Adipocyte (in vitro differentiated cells): ENCODE measurements around the gene LCN15.
"Not testable (repeated sequence)": the region's sequence is repeated elsewhere in the genome, so short reads cannot be mapped to it uniquely, and the experiment has no call there.

Experiments used
- DNase-seq: peaks from one replicate; pipeline ENCODE4 v3.0.0-alpha.2; 2015; ENCODE audit warnings: low read depth
- H3K27me3 ChIP-seq: replicated peaks from 2 replicates; pipeline ENCODE4 v1.7.0; 2013; ENCODE audit warnings: mild to moderate bottlenecking, low read length, moderate library complexity; ENCODE audit not compliant: control insufficient read depth, insufficient read depth
- H3K36me3 ChIP-seq: 2 replicates; pipeline ENCODE4 v1.7.0; 2013; ENCODE audit warnings: low read length, mild to moderate bottlenecking, moderate library complexity; ENCODE audit not compliant: control insufficient read depth, insufficient read depth, severe bottlenecking
- H3K4me1 ChIP-seq: 2 replicates; pipeline ENCODE4 v1.7.0; 2013; ENCODE audit warnings: mild to moderate bottlenecking, low read length, moderate library complexity; ENCODE audit not compliant: control insufficient read depth, insufficient read depth
- H3K4me3 ChIP-seq: 2 replicates; pipeline ENCODE4 v1.7.0; 2013; ENCODE audit warnings: mild to moderate bottlenecking, low read length, moderate library complexity
- H3K9ac ChIP-seq: 2 replicates; pipeline ENCODE4 v1.7.0; 2013; ENCODE audit warnings: mild to moderate bottlenecking, low read length, moderate library complexity
- H3K9me3 ChIP-seq: 2 replicates; pipeline ENCODE4 v1.7.0; 2013; ENCODE audit warnings: mild to moderate bottlenecking, low read length, moderate library complexity; ENCODE audit not compliant: control insufficient read depth

The LCN15 gene

GRCh38 chr9:136803009-136803550, 38.8 kb upstream of the LCN15 start:
- H3K27me3 ChIP-seq, result peaks cover 18% of the 10 kb centered on the region
- not testable (repeated sequence) for H3K4me3 ChIP-seq, H3K36me3 ChIP-seq, DNase-seq, H3K9ac ChIP-seq, H3K9me3 ChIP-seq, H3K4me1 ChIP-seq

GRCh38 chr9:136802321-136802720, 38.0 kb upstream of the LCN15 start:
- DNase-seq, result no peak
- Histone ChIP-seq H3K27me3 (peaks cover 18% of the 10 kb centered on the region), H3K9me3 (no peaks in the 10 kb centered on the region), H3K36me3 (peaks cover 6% of the 10 kb centered on the region), H3K4me1 (peaks cover 9% of the 10 kb centered on the region), H3K4me3 (no peak overlapping the region), H3K9ac (no peak overlapping the region)

- peaks cover 21% of the 10 kb centered on the region for H3K4me1 ChIP-seq
- no peaks in the 10 kb centered on the region for H3K36me3 ChIP-seq
- no peak overlapping the region for H3K9ac ChIP-seq
- no peak overlapping the region for H3K4me3 ChIP-seq
- peak; percentile 74 for DNase-seq
- no peaks in the 10 kb centered on the region for H3K9me3 ChIP-seq
- H3K27me3 ChIP-seq, result peaks cover 18% of the 10 kb centered on the region
Measured at GRCh38 chr9:136799854-136800657, 35.7 kb upstream of the LCN15 start.

- Histone ChIP-seq H3K4me3 (no peak overlapping the region), H3K27me3 (peaks cover 18% of the 10 kb centered on the region), H3K4me1 (peaks cover 21% of the 10 kb centered on the region), H3K9me3 (no peaks in the 10 kb centered on the region), H3K36me3 (no peaks in the 10 kb centered on the region), H3K9ac (no peak overlapping the region)
- no peak for DNase-seq
Measured at GRCh38 chr9:136799079-136799853, 34.9 kb upstream of the LCN15 start.

- peaks cover 2% of the 10 kb centered on the region for H3K36me3 ChIP-seq
- peaks cover 21% of the 10 kb centered on the region for H3K4me1 ChIP-seq
- no peak overlapping the region for H3K4me3 ChIP-seq
- no peak overlapping the region for H3K9ac ChIP-seq
- no peaks in the 10 kb centered on the region for H3K9me3 ChIP-seq
- H3K27me3 ChIP-seq, result peaks cover 18% of the 10 kb centered on the region
- no peak for DNase-seq
Measured at GRCh38 chr9:136798708-136799078, 34.4 kb upstream of the LCN15 start.

- not testable (repeated sequence) for H3K9me3 ChIP-seq, H3K4me3 ChIP-seq, H3K36me3 ChIP-seq, H3K9ac ChIP-seq
- Histone ChIP-seq H3K27me3 (peaks cover 11% of the 10 kb centered on the region), H3K4me1 (peaks cover 26% of the 10 kb centered on the region)
- DNase-seq, result peak; percentile 46
Measured at GRCh38 chr9:136796775-136797347, 32.5 kb upstream of the LCN15 start.

GRCh38 chr9:136796238-136796774, 32.0 kb upstream of the LCN15 start, which contains the start of gene CCDC183:
TSS of gene CCDC183 (plus strand) at chr9:136796338. CDS start at chr9:136796398, 60 bp downstream.
- H3K4me1 ChIP-seq, result peaks cover 28% of the 10 kb centered on the region
- H3K9ac ChIP-seq, result peak within 1 kb of the TSS; percentile 9
- H3K4me3 ChIP-seq, result no peak within 1 kb of the TSS
- DNase-seq, result no peak
- peaks cover 6% of the 10 kb centered on the region for H3K27me3 ChIP-seq
- no peaks in the 10 kb centered on the region for H3K9me3 ChIP-seq
- peaks cover 6% of the 10 kb centered on the region for H3K36me3 ChIP-seq

GRCh38 chr9:136795000-136795348, 30.7 kb upstream of the LCN15 start:
- Histone ChIP-seq H3K4me1 (peaks cover 33% of the 10 kb centered on the region), H3K27me3 (no peaks in the 10 kb centered on the region), H3K4me3 (no peak overlapping the region), H3K9me3 (no peaks in the 10 kb centered on the region), H3K36me3 (peaks cover 6% of the 10 kb centered on the region), H3K9ac (no peak overlapping the region)
- no peak for DNase-seq

- no peak for DNase-seq
- no peak overlapping the region for H3K4me3 ChIP-seq
- H3K9me3 ChIP-seq, result no peaks in the 10 kb centered on the region
- H3K27me3 ChIP-seq, result no peaks in the 10 kb centered on the region
- H3K4me1 ChIP-seq, result peaks cover 33% of the 10 kb centered on the region
- no peak overlapping the region for H3K9ac ChIP-seq
- H3K36me3 ChIP-seq, result peaks cover 6% of the 10 kb centered on the region
Measured at GRCh38 chr9:136794281-136794999, 30.1 kb upstream of the LCN15 start.

- H3K9me3 ChIP-seq, result no peaks in the 10 kb centered on the region
- no peak overlapping the region for H3K4me3 ChIP-seq
- peaks cover 6% of the 10 kb centered on the region for H3K36me3 ChIP-seq
- no peak overlapping the region for H3K9ac ChIP-seq
- H3K4me1 ChIP-seq, result peaks cover 33% of the 10 kb centered on the region
- DNase-seq, result peak; percentile 8
- no peaks in the 10 kb centered on the region for H3K27me3 ChIP-seq
Measured at GRCh38 chr9:136793086-136793946, 29.0 kb upstream of the LCN15 start.
